Natural killer cell (primary cell): Measurements from ENCODE around the gene THAP7. TPM values are rescaled to one million over a fixed set of nuclear protein-coding genes. Genes with fewer than 3 reads are reported as not detected.

ENCODE experiments used
- ATAC-seq, 3 donors: fragments of 150-1000 bp in 2 of 3; fragments of 200-7000 bp in 1 of 3; cut with Tn5 transposase; 1 replicate in 1 of 3; 2 replicates in 2 of 3; pipeline ENCODE4 v1.10.0; 2021; ENCODE audit warnings: mild to moderate bottlenecking in 2 of 3, moderate library complexity in 2 of 3
- DNase-seq, 2 donors: peaks; one replicate each; pipeline versions ENCODE4 v3.0.0 to v3.0.0-alpha.2; 2013 to 2021; ENCODE audit warnings: mixed read lengths in 1 of 2
- H3K27ac ChIP-seq: one replicate; pipeline ENCODE4 v1.5.1; 2013; ENCODE audit warnings: mild to moderate bottlenecking, low read length
- H3K27me3 ChIP-seq: one replicate; pipeline ENCODE4 v1.6.1; 2013; ENCODE audit warnings: low read length; ENCODE audit not compliant: control insufficient read depth, insufficient read depth
- H3K36me3 ChIP-seq: one replicate; pipeline ENCODE4 v1.6.1; 2013; ENCODE audit warnings: low read length; ENCODE audit not compliant: control insufficient read depth, insufficient read depth
- H3K4me1 ChIP-seq: one replicate; pipeline ENCODE4 v1.6.1; 2013; ENCODE audit warnings: low read length; ENCODE audit not compliant: control insufficient read depth, insufficient read depth
- H3K4me3 ChIP-seq: one replicate; pipeline ENCODE4 v1.5.1; 2013; ENCODE audit warnings: low read length
- H3K9me3 ChIP-seq: one replicate; pipeline ENCODE4 v1.6.1; 2013; ENCODE audit warnings: low read length; ENCODE audit not compliant: control insufficient read depth, insufficient read depth
- H3K27ac Mint-ChIP-seq, 2 donors: one replicate each; pipeline ENCODE4 v1.8.0; 2022; ENCODE audit warnings: mild to moderate bottlenecking in 2 of 2, mixed read lengths in 2 of 2, moderate library complexity in 1 of 2
- H3K27me3 Mint-ChIP-seq, 2 donors: one replicate each; pipeline ENCODE4 v1.8.0; 2022; ENCODE audit warnings: low read depth in 2 of 2, mixed read lengths in 2 of 2
- H3K36me3 Mint-ChIP-seq: one replicate; pipeline ENCODE4 v1.8.0; 2022; ENCODE audit warnings: mixed read lengths
- H3K4me1 Mint-ChIP-seq, 2 donors: one replicate each; pipeline ENCODE4 v1.8.0; 2022; ENCODE audit warnings: mixed read lengths in 2 of 2
- H3K4me3 Mint-ChIP-seq: one replicate; pipeline ENCODE4 v1.8.0; 2022; ENCODE audit warnings: mild to moderate bottlenecking, moderate library complexity, mixed read lengths
- H3K9me3 Mint-ChIP-seq, 2 donors: one replicate each; pipeline ENCODE4 v1.8.0; 2022; ENCODE audit warnings: mixed read lengths in 2 of 2
- WGBS: methylation state at CpG from one replicate; pipeline ENCODE4 v1.1.7; 2013; ENCODE audit warnings: missing lambda C conversion rate; ENCODE audit not compliant: insufficient coverage; 5-methylcytosine and 5-hydroxymethylcytosine counted together
- intact Hi-C: fragments of 100-400 bp; cut with micrococcal nuclease; formaldehyde crosslinking; loops from one replicate; pipeline ENCODE4 v1.14.2; 2022
- total RNA-seq, 4 donors: library from RNA; stranded (reverse); fragments of 120-200 nt in 1 of 4; gene quantifications; one replicate each; pipeline versions ENCODE4 v1.2.3 to v1.2.4, GENCODE V29; 2013 to 2022
- TF ChIP-seq, protein P1 (sequence below): fragments of 200-600 bp; IDR thresholded peaks from one replicate; pipeline ENCODE4 v1.8.0; 2022; ENCODE audit warnings: antibody characterized with exemption

Gene THAP7
- total RNA-seq, 3 donors from 2014 or later (not counting 1 experiment from before 2014, with no cell fraction given): 24.1 to 40.0 (median 26.8) TPM

- 96% methylated on average over 10 of the region's 10 CpGs for WGBS
- H3K27ac ChIP-seq: no peak overlapping the region
Measured at GRCh38 chr22:20951151-20951931, 50.6 kb downstream of the THAP7 start.

DNA sequence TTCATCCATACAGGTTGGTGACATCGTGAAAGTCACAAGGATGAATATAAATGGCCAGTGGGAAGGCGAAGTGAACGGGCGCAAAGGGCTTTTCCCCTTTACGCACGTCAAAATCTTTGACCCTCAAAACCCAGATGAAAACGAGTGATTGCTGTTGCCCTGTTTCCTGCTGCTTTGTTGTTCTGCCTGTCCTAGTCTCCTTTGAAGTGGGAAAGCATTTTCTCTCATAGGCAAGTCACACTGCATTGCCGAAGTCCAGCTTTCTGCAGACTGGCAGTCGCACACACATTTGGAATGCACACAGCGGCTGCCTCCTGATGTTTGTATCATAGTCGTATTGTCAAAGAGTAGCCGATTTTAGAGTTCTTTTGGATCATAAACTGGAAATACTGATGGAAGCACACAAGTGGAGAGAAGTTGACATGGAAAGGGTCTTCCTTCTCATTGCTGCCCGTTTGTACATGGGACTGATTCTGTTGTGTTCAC is 52.2 kb downstream of the THAP7 start:
- Mint-ChIP-seq H3K4me1 (peaks cover 33 to 44% of the 10 kb centered on the region in 2 donors), H3K9me3 (no peaks in the 10 kb centered on the region), H3K27me3 (no peaks in the 10 kb centered on the region), H3K36me3 (peaks cover 4% of the 10 kb centered on the region), H3K27ac (peak overlapping the region; percentile 36 to 58), H3K4me3 (no peak overlapping the region)
- H3K36me3 ChIP-seq: peaks cover 41% of the 10 kb centered on the region
- TF ChIP-seq, protein P1, sequence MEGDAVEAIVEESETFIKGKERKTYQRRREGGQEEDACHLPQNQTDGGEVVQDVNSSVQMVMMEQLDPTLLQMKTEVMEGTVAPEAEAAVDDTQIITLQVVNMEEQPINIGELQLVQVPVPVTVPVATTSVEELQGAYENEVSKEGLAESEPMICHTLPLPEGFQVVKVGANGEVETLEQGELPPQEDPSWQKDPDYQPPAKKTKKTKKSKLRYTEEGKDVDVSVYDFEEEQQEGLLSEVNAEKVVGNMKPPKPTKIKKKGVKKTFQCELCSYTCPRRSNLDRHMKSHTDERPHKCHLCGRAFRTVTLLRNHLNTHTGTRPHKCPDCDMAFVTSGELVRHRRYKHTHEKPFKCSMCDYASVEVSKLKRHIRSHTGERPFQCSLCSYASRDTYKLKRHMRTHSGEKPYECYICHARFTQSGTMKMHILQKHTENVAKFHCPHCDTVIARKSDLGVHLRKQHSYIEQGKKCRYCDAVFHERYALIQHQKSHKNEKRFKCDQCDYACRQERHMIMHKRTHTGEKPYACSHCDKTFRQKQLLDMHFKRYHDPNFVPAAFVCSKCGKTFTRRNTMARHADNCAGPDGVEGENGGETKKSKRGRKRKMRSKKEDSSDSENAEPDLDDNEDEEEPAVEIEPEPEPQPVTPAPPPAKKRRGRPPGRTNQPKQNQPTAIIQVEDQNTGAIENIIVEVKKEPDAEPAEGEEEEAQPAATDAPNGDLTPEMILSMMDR: no peak
- no peak overlapping the region for H3K27ac ChIP-seq
- WGBS: 63% methylated on average over 13 of the region's 13 CpGs
- intact Hi-C loops: no loop called here
- H3K4me3 ChIP-seq: no peak overlapping the region
- H3K9me3 ChIP-seq: no peaks in the 10 kb centered on the region
- DNase-seq (no peak), ATAC-seq (no peak)
- peaks cover 12% of the 10 kb centered on the region for H3K4me1 ChIP-seq
- no peaks in the 10 kb centered on the region for H3K27me3 ChIP-seq

More at GRCh38 chr22:20951151-20951931, 50.6 kb downstream of the THAP7 start:
- Mint-ChIP-seq H3K9me3 (no peaks in the 10 kb centered on the region), H3K4me1 (peaks cover 19 to 30% of the 10 kb centered on the region in 2 donors), H3K27me3 (no peaks in the 10 kb centered on the region), H3K4me3 (no peak overlapping the region), H3K27ac (peak overlapping the region in 1 of 2 donors; percentile 24), H3K36me3 (peaks cover 4% of the 10 kb centered on the region)
- no peaks in the 10 kb centered on the region for H3K9me3 ChIP-seq
- no peaks in the 10 kb centered on the region for H3K27me3 ChIP-seq
- TF ChIP-seq, protein P1: no peak
- H3K36me3 ChIP-seq: peaks cover 41% of the 10 kb centered on the region
- H3K4me3 ChIP-seq: no peak overlapping the region
- peaks cover 12% of the 10 kb centered on the region for H3K4me1 ChIP-seq
- intact Hi-C loops: no loop called here
- DNase-seq: no peak
- ATAC-seq: no peak

Other genes with a start within 250 kb of the THAP7 start
- under 1 TPM in 1 of 3 donors, not detected in 2; 0.43 TPM for gene SERPIND1, start 228.0 kb downstream of the THAP7 start, total RNA-seq
- 100 to 1,000 TPM; 208 to 233 (median 215) TPM for gene PI4KA, start 143.3 kb downstream of the THAP7 start, total RNA-seq
- 10 to 100 TPM; 35.1 to 40.3 (median 36.8) TPM for gene SNAP29, start 143.1 kb downstream of the THAP7 start, total RNA-seq
- 10 to 100 TPM; 50.7 to 71.2 (median 67.4) TPM for gene CRKL, start 84.7 kb downstream of the THAP7 start, total RNA-seq
- 1 to 10 TPM; 1.5 to 2.3 (median 2.2) TPM for gene AIFM3, start 34.9 kb downstream of the THAP7 start, total RNA-seq
- 10 to 100 TPM; 71.9 to 85.0 (median 82.0) TPM for gene LZTR1, start 19.8 kb downstream of the THAP7 start, total RNA-seq
- gene P2RX6, start 13.0 kb upstream of the THAP7 start, total RNA-seq: under 1 TPM; 0.14 to 0.93 (median 0.18) TPM
- not detected for gene SLC7A4, start 30.4 kb upstream of the THAP7 start, total RNA-seq
- gene LRRC74B, start 43.8 kb upstream of the THAP7 start, total RNA-seq: under 1 TPM in 1 of 3 donors, not detected in 2; 0.11 TPM